Calu3 (cell line): Measurements from ENCODE around the gene BST2. TPM values are rescaled to one million over a fixed set of nuclear protein-coding genes. Genes with fewer than 3 reads are reported as not detected.
A peak's percentile ranks its signal among the peaks of the same experiment; 100 is the strongest.

Source experiments
- BruUV-seq: library from RNA; stranded (reverse); fragments of 400-500 nt; replicated peaks from 2 replicates; lab custom pipeline; 2021; lab: Mats Ljungman, UMichigan
- CTCF ChIA-PET: fragments of 300-600 bp; sonication (Branson Sonifier 250); formaldehyde crosslinking; loops from one replicate; lab custom pipeline; 2022; ENCODE audit warnings: antibody characterized with exemption; lab: Charles Lee
- DNase-seq: peaks from one replicate; pipeline ENCODE4 v3.0.0; 2022
- H3K27ac Mint-ChIP-seq: one replicate; pipeline ENCODE4 v1.8.0; 2022; ENCODE audit warnings: mixed read lengths; ENCODE audit not compliant: unreplicated experiment
- H3K27me3 Mint-ChIP-seq: one replicate; pipeline ENCODE4 v1.8.0; 2022; ENCODE audit warnings: mixed read lengths; ENCODE audit not compliant: unreplicated experiment
- H3K36me3 Mint-ChIP-seq: one replicate; pipeline ENCODE4 v1.8.0; 2022; ENCODE audit warnings: mild to moderate bottlenecking, moderate library complexity, mixed read lengths; ENCODE audit not compliant: insufficient read depth, unreplicated experiment
- H3K4me1 Mint-ChIP-seq: one replicate; pipeline ENCODE4 v1.8.0; 2022; ENCODE audit warnings: mild to moderate bottlenecking, low read depth, mixed read lengths; ENCODE audit not compliant: unreplicated experiment
- H3K4me3 Mint-ChIP-seq: one replicate; pipeline ENCODE4 v1.8.0; 2022; ENCODE audit warnings: mild to moderate bottlenecking, low read depth, moderate library complexity, mixed read lengths; ENCODE audit not compliant: unreplicated experiment
- H3K9me3 Mint-ChIP-seq: one replicate; pipeline ENCODE4 v1.8.0; 2022; ENCODE audit warnings: low read depth, mixed read lengths; ENCODE audit not compliant: unreplicated experiment
- intact Hi-C: fragments of 100-400 bp; cut with micrococcal nuclease; formaldehyde crosslinking; loops from one replicate; pipeline ENCODE4 v1.10.0; 2022; ENCODE audit not compliant: unreplicated experiment
- total RNA-seq: library from RNA; stranded (reverse); gene quantifications from 2 replicates; pipeline ENCODE4 v1.2.3, GENCODE V29; 2022
- TF ChIP-seq, protein P1 (sequence below): fragments of 200-600 bp; IDR thresholded peaks from one replicate; pipeline ENCODE4 v1.8.0; 2022; ENCODE audit warnings: antibody characterized with exemption; ENCODE audit not compliant: unreplicated experiment

Gene BST2
- total RNA-seq, 1 experiment from 2014 or later, result 0.94 TPM

DNA sequence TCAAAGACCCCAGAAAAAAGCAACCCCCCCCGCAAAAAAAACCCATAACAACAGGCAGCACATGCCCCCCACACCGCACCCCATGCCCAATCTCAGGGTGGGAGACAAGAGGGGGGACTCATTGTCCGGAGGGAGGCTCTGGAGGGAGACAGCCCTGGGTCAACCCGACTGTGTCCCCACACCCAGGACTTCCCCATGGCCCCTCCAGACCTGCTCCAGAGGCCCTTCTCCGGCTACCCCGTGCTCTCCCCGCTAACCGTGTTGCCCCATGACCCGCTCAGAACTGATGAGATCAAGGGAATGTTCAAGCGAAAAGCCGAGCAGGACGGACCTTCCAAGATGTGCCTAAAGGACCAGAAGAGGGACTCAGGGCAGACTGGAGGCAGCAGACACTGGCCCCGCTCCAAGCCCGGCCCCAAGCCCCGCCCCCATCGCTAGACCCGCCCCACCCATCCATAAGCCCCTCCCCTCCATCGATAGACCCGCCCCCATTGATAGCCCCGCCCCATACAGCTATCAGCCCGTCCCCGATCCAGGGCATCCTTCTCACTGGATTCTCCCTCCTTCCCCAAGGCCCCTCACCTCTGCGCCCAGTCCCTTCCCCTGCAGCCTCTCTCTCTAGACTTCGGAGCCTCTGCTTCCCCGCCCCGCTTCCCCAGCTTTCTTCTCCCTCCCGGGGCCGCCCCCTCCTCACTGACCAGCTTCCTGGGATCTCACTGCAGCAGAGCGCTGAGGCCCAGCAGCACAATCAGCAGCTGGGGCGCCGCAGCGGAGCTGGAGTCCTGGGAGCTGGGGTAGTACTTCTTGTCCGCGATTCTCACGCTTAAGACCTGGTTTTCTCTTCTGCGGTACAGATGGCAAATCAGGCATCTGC lies 2.2 kb downstream of the BST2 start:
- intact Hi-C loops, result no loop called here

DNA sequence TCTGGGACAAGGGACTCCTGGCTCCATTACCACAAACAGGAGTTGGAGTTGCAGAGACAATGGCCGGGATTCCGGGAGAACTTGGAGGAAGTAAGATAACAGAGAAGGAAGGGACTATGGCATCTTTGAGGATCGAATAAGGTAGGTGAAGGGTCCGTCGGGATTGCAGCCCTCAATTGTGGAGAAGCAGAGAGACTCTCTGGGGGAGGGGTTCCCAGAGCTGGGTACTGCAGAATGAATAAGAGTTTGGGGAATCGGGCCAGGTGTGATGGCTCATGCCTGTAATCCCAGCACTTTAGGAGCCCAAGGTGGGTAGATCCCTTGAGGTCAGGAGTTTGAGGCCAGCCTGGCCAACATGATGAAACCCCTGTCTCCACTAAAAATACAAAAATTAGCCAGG lies 3.8 kb downstream of the BST2 start:
- DNase-seq, result no peak
- no peak overlapping the region for H3K4me3 Mint-ChIP-seq
- CTCF ChIA-PET, result interaction anchor here (0.7 kb wide), 1 partner anchor 85 kb away, joined by 3 read pairs; no protein-coding TSS in a partner anchor
- H3K9me3 Mint-ChIP-seq, result no peaks in the 10 kb centered on the region
- H3K4me1 Mint-ChIP-seq, result no peaks in the 10 kb centered on the region
- BruUV-seq, result no TSS peak
- TF ChIP-seq, protein P1, sequence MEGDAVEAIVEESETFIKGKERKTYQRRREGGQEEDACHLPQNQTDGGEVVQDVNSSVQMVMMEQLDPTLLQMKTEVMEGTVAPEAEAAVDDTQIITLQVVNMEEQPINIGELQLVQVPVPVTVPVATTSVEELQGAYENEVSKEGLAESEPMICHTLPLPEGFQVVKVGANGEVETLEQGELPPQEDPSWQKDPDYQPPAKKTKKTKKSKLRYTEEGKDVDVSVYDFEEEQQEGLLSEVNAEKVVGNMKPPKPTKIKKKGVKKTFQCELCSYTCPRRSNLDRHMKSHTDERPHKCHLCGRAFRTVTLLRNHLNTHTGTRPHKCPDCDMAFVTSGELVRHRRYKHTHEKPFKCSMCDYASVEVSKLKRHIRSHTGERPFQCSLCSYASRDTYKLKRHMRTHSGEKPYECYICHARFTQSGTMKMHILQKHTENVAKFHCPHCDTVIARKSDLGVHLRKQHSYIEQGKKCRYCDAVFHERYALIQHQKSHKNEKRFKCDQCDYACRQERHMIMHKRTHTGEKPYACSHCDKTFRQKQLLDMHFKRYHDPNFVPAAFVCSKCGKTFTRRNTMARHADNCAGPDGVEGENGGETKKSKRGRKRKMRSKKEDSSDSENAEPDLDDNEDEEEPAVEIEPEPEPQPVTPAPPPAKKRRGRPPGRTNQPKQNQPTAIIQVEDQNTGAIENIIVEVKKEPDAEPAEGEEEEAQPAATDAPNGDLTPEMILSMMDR, result no peak
- H3K27me3 Mint-ChIP-seq, result peaks cover 11% of the 10 kb centered on the region
- no peak overlapping the region for H3K27ac Mint-ChIP-seq
- no peaks in the 10 kb centered on the region for H3K36me3 Mint-ChIP-seq
- intact Hi-C loops, result no loop called here

More for the DNA sequence above, 2.2 kb downstream of the BST2 start:
- TF ChIP-seq, protein P1, result no peak
- no peak for DNase-seq
- Mint-ChIP-seq H3K4me1 (no peaks in the 10 kb centered on the region), H3K27ac (no peak overlapping the region), H3K9me3 (no peaks in the 10 kb centered on the region), H3K27me3 (peaks cover 11% of the 10 kb centered on the region), H3K36me3 (no peaks in the 10 kb centered on the region), H3K4me3 (no peak overlapping the region)
- no TSS peak for BruUV-seq
- CTCF ChIA-PET, result interaction anchor here (0.5 kb wide), 1 partner anchor 195 kb away, joined by 3 read pairs; no protein-coding TSS in a partner anchor

DNA sequence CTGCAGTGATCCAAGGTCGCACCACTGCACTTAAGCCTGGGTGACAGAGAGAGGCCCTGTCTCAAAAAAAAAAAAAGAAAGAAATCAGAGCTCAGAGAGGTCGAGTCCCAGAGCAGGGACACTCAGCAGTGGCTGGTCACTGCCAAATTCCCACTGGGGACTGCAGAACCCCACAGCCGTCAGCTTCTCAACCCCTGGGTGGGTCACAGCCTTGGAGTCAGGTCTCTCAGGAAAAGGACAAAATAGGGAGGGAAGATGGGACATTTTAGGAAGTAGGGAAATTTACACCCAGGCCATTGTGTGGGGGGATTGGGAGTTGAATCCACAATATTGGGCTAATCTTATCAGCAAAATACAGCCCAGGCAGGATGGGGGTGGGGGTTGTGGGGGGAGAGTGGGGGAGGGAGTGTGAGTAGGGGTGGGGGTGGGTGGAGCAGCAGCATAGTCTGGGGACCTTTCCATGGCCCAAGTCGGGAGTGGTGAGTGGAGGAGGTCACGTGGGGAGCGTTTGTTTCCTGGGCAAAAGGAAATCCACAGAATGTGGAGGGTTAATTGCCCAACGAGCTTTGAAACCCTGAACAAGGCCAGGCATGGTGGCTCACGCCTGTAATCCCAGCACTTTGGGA lies 6.4 kb downstream of the BST2 start:
- peaks cover 11% of the 10 kb centered on the region for H3K27me3 Mint-ChIP-seq
- CTCF ChIA-PET, result no interaction called here

DNA sequence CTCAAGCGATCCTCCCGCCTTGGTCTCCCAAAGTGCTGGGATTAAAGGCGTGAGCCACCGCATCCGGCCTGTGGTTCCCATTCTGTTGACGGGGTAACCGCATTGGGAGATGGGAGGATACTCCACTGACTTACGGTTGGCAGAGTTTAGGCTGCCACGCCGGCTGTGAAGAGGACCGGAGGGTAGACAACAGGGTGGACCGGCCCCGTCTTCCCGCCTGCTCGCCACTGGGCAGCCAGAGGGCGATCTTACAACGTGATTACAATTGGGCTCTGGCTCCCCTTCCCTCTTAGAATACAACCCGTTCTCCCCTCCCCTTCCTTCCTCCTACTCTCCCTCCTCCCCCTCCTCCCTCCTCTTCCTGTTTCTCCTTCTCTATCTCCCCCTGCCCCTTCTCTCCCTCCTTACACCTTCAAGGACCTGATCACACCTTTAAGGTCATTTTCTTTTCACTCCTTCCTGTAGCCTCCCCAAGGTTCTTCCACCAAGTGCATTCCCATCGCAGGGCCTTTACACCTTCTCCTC lies 10.5 kb downstream of the BST2 start:
- CTCF ChIA-PET, result interaction anchor here (0.7 kb wide), 1 partner anchor 711 kb away, joined by 3 read pairs; no protein-coding TSS in a partner anchor
- Mint-ChIP-seq H3K36me3 (no peaks in the 10 kb centered on the region), H3K4me3 (no peak overlapping the region), H3K27ac (no peak overlapping the region), H3K27me3 (no peaks in the 10 kb centered on the region), H3K9me3 (no peaks in the 10 kb centered on the region), H3K4me1 (no peaks in the 10 kb centered on the region)
- TF ChIP-seq, protein P1, result peak; percentile 60
- no TSS peak for BruUV-seq
- intact Hi-C loops, result no loop called here
- peak; percentile 44 for DNase-seq

More for the DNA sequence above, 6.4 kb downstream of the BST2 start:
- Mint-ChIP-seq H3K9me3 (no peaks in the 10 kb centered on the region), H3K27ac (no peak overlapping the region), H3K36me3 (no peaks in the 10 kb centered on the region), H3K4me3 (no peak overlapping the region), H3K4me1 (no peaks in the 10 kb centered on the region)
- intact Hi-C loops, result no loop called here
- no TSS peak for BruUV-seq
- DNase-seq, result no peak
- TF ChIP-seq, protein P1, result no peak
